GM12801 (cell line): ENCODE data around the gene PTPRR.

ENCODE experiments used
- TF ChIP-seq, protein P1 (sequence below): IDR thresholded peaks from one replicate; pipeline ENCODE4 v1.5.1; 2011; ENCODE audit warnings: control low read depth; ENCODE audit not compliant: insufficient read length; ENCODE audit errors: extremely low read depth

Gene PTPRR

DNA sequence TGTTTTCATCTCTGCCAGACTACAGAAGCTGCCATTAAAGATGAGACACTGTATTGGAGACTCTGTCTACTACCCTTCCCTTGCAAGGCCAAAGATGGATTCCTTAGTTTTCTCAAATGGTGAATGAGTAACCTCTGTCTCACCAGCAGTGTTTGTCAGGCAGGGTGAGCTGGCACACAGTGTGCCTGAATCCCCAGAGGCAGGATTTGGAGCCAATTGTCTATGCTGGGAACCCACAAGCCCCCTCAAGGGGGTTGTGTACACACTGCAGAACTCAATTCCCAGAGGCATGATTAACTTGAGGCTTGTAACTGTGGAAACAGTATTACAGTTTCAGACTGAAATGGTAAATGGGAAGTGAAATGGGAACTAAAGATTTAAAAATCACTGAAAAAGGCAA lies 146.5 kb downstream of the PTPRR start:
- TF ChIP-seq, protein P1, sequence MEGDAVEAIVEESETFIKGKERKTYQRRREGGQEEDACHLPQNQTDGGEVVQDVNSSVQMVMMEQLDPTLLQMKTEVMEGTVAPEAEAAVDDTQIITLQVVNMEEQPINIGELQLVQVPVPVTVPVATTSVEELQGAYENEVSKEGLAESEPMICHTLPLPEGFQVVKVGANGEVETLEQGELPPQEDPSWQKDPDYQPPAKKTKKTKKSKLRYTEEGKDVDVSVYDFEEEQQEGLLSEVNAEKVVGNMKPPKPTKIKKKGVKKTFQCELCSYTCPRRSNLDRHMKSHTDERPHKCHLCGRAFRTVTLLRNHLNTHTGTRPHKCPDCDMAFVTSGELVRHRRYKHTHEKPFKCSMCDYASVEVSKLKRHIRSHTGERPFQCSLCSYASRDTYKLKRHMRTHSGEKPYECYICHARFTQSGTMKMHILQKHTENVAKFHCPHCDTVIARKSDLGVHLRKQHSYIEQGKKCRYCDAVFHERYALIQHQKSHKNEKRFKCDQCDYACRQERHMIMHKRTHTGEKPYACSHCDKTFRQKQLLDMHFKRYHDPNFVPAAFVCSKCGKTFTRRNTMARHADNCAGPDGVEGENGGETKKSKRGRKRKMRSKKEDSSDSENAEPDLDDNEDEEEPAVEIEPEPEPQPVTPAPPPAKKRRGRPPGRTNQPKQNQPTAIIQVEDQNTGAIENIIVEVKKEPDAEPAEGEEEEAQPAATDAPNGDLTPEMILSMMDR, result no peak

DNA sequence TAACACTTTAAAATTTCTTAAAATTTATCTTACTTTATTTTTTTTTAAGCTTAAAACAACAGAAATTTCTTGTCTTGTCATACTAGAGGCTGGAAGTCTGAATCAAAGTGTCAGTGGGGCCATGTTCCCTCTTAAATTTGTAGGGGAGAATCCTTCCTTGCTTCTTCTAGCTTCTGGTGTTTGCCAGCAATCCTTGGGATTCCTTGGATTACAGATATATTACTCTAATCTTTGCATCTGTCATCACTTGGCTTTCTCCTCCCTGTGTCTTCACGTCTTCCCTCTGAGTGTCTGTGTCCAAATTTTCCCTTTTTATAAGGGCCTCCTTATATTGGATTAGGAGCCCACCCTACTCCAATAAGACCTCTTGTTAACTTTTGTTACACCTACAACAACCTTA lies 147.7 kb downstream of the PTPRR start:
- TF ChIP-seq, protein P1, result no peak

DNA sequence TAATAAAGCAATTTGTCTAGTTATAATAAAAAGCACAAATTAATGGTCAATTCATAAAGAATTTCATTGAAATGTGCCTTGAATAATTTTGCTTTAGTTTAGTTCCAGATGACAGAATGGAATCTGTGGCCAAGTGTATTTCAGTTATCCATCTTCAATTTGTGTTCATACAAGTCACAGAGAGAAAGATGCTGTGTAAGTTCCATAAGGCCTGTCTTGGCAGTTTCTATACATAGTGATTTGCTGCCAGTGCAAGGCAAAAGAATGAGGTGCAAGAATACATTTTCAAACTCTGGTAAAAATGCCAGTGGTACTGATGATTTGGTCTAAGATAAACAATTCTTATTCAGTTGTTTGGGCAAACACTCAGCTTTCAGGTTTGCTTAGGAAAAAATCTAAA lies 149.0 kb downstream of the PTPRR start:
- TF ChIP-seq, protein P1, result no peak

DNA sequence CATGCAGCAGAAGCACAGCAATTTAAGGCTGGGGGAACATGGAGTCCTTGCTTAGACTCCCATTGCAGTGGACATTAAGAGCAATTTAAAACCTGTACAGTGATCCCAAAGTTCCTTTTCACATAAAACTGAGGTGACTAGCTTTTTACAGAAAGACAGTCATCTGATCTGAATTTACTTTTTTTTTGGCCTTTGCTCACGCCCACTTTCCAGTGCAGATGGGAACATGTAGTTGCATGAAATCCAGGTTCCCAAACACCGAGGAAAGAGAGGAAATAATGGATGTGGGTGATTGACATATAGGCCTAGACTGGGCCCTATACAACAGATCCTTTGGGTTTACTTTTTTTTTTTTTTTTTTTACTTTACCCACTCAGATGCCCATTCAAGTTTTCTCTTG lies 156.9 kb downstream of the PTPRR start:
- TF ChIP-seq, protein P1, result no peak

DNA sequence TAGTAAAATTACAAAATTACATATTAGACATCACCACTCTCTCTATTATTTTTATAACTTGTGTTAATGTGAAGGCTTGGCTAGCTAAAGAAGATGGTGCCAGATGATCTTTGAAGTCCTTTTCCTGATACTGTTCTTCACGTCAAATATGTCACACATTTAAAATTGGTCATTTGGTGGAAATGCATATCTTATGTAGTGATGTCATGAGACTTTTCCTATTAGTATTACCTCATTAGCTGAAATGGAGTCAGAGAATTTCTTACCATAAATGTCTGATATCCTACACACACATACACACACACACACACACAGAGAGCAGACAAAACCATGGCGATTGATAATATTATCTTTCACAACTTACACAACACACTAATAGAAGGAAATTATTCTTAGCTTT lies 158.5 kb downstream of the PTPRR start:
- TF ChIP-seq, protein P1, result no peak

DNA sequence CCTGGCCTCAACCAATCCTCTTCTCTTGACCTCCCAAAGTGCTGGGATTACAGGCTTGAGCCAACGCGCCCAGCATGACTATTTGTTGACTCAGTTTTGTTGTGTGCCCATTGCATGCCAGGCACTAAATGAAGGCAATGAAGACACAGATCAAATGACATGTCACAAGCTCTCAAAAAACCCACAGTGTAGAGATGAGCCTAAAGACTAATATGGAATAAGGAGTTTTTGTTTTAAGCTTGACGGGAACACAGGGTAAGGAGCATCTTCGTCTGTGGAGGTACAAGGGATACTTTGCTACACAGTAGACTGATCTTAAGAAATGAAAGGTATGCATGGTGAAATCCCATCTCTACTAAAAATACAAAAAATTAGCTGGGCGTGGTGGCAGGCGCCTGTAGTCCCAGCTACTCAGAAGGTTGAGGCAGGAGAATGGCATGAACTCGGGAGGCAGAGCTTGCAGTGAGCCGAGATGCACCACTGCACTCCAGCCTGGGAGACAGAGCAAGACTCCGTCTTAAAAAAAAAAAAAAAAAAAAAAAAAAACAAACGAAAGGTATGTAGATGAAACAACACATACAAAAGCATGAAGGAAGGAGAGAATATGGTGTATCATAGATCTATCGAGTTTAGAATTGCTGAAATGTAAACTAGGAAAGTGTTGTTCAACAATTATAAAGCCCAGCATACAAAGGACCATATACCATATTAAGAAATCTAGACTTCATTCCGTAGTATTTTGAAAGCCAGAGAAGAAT lies 161.2 kb downstream of the PTPRR start:
- TF ChIP-seq, protein P1, result no peak

DNA sequence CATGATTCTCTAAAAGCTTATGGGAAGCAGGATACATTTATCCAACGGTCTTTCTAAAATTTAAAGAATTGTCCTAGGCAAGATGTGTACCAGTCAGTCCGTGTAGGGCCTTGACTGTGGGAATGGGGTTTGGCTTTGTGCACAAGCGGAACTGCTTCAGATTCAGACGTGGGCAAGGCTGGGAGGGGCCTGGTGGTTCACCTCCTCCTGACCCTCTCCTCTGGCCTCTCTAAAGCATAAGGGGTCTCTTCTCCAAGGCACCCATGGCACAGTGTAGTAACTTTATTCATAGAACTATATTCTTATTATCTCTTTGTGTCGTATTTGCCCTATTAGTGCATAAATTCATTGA lies 162.1 kb downstream of the PTPRR start:
- TF ChIP-seq, protein P1, result no peak
